OCI-LY7 (cell line): ENCODE results near the gene HEG1. TPM values are rescaled to one million over a fixed set of nuclear protein-coding genes. Genes with fewer than 3 reads are reported as not detected.

Experiments
- BruUV-seq: library from RNA; stranded (reverse); fragments of 400-500 nt; replicated peaks from 2 replicates; lab custom pipeline; 2021; lab: Mats Ljungman, UMichigan
- CTCF ChIA-PET: fragments of 300-600 bp; sonication (Branson Sonifier 250); formaldehyde crosslinking; loops from one replicate; lab custom pipeline; 2022; ENCODE audit warnings: antibody characterized with exemption; ENCODE audit not compliant: unreplicated experiment; lab: Charles Lee
- POLR2A ChIA-PET: fragments of 300-600 bp; sonication (Branson Sonifier 250); formaldehyde crosslinking; loops from one replicate; lab custom pipeline; 2022; ENCODE audit warnings: antibody characterized with exemption; lab: Charles Lee
- DNase-seq: peaks from one replicate; pipeline ENCODE4 v3.0.0-alpha.2; 2015; ENCODE audit warnings: low spot score
- H2AFZ ChIP-seq: fragments of 200-600 bp; sonication (generic), shearing (Covaris generic); 2 replicates; pipeline ENCODE4 v1.6.1; 2014; ENCODE audit warnings: mild to moderate bottlenecking, antibody characterized with exemption, low read length, moderate library complexity
- H3K27ac ChIP-seq: fragments of 200-600 bp; sonication (generic); 2 replicates; pipeline ENCODE4 v1.5.1; 2014; ENCODE audit warnings: mixed run types, low read depth, mild to moderate bottlenecking, moderate library complexity, low read length, inconsistent platforms; ENCODE audit not compliant: poor library complexity, severe bottlenecking
- H3K36me3 ChIP-seq: fragments of 200-600 bp; sonication (generic); 2 replicates; pipeline ENCODE4 v1.6.1; 2014; ENCODE audit warnings: mild to moderate bottlenecking, antibody characterized with exemption, low read length, moderate library complexity, mixed read lengths; ENCODE audit not compliant: insufficient read depth
- H3K4me1 ChIP-seq: fragments of 200-600 bp; sonication (generic); 2 replicates; pipeline ENCODE4 v1.5.1; 2014; ENCODE audit warnings: mild to moderate bottlenecking, low read length; ENCODE audit not compliant: insufficient read depth, poor library complexity, severe bottlenecking
- H3K4me2 ChIP-seq: fragments of 200-600 bp; sonication (generic); 2 replicates; pipeline ENCODE4 v1.6.1; 2014; ENCODE audit warnings: mild to moderate bottlenecking, low read length
- H3K4me3 ChIP-seq: fragments of 200-600 bp; sonication (generic); 2 replicates; pipeline ENCODE4 v1.5.1; 2014; ENCODE audit warnings: mild to moderate bottlenecking, low read depth, low read length; ENCODE audit not compliant: poor library complexity, severe bottlenecking
- H3K79me2 ChIP-seq: fragments of 200-600 bp; sonication (generic); 2 replicates; pipeline ENCODE4 v1.6.1; 2016; ENCODE audit warnings: low read depth, mild to moderate bottlenecking, low read length, moderate library complexity, mixed read lengths; ENCODE audit not compliant: insufficient read depth
- H3K9me2 ChIP-seq: fragments of 200-600 bp; sonication (generic); 2 replicates; pipeline ENCODE4 v1.6.1; 2016; ENCODE audit warnings: mild to moderate bottlenecking, low read length, mixed read lengths; ENCODE audit not compliant: insufficient read depth
- H3K9me3 ChIP-seq: fragments of 200-600 bp; sonication (generic); 2 replicates; pipeline ENCODE4 v1.6.1; 2014; ENCODE audit warnings: mild to moderate bottlenecking, mixed run types, low read length, mixed read lengths
- H4K20me1 ChIP-seq: fragments of 200-600 bp; sonication (generic); 2 replicates; pipeline ENCODE4 v1.6.1; 2014; ENCODE audit warnings: mild to moderate bottlenecking, antibody characterized with exemption, low read length, moderate library complexity, mixed read lengths; ENCODE audit not compliant: insufficient read depth
- EZH2phosphoT487 ChIP-seq: fragments of 200-600 bp; sonication (generic); IDR thresholded peaks from 2 replicates; pipeline ENCODE4 v1.6.1; 2018; ENCODE audit warnings: low read depth, borderline replicate concordance, mild to moderate bottlenecking, mixed run types, antibody characterized with exemption, low read length, moderate library complexity, mixed read lengths
- intact Hi-C: fragments of 100-400 bp; cut with micrococcal nuclease; formaldehyde crosslinking; loops from one replicate; pipeline ENCODE4 v1.10.0; 2022; ENCODE audit not compliant: unreplicated experiment
- total RNA-seq, 2 experiments: library from RNA; depleted of rRNA in 1 of 2; stranded (reverse); fragments of >200 nt in 1 of 2; shearing (Covaris generic) in 1 of 2; gene quantifications; 2 replicates each; pipeline ENCODE4 v1.2.3, GENCODE V29; 2014 to 2022
- TF ChIP-seq, protein P1 (sequence below): fragments of 200-600 bp; sonication (generic); conservative IDR thresholded peaks from 2 replicates; pipeline ENCODE4 v1.5.1; 2014; ENCODE audit warnings: mild to moderate bottlenecking, antibody characterized with exemption, low read length, moderate library complexity, mixed read lengths

Gene HEG1
- total RNA-seq, 2 experiments from 2014 or later, result 2.4 to 6.0 TPM

DNA sequence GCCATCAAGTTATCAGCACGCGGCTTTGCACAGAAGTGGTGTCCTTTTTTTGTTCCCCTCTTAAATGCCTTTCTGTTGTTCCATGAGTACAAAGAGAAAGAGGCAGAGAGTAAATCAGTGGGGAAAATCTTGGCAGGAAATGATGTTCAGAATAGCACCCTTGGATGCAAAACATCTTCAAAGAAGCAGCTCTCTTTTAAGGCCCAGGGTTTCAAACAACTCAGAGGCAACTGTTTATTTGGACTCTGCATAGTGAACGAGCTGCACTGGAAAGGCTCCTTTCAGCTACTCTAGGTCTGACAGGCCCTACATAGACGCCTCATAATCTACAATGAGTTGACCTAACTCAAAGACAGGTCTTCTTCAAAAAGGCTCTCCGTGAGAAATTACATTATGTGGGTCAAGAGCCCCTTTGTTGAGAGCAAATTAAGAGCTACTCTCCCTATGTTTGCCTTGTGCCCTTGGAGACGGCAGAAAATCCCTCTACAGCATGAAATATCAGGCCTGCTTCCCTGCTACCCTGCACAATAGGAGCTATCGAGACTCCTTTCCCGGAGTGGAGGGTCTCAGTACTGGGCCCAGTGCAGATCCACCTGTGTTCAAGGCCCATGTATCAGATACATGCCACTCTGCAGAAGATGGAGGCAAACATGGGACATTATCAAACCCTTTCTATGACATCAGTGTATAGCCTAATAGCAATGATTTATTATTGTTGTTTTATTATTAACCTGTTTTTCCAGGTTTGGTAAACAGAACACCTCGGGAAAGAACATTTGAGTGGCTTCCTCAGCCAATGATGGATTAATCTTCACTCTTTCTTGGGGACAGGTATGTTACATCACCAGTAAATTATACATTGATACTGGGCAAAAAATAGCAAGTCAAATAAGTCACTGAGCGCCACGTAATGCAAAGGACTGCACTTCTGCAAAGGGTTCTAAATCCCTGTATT, 53.1 kb downstream of the HEG1 start:
- Histone ChIP-seq H4K20me1 (no peaks in the 10 kb centered on the region), H3K79me2 (no peaks in the 10 kb centered on the region), H3K9me3 (no peaks in the 10 kb centered on the region), H3K4me1 (no peaks in the 10 kb centered on the region), H3K4me2 (no peak overlapping the region), H3K36me3 (no peaks in the 10 kb centered on the region), H3K9me2 (no peaks in the 10 kb centered on the region), H3K27ac (no peak overlapping the region), H2AFZ (no peak overlapping the region), H3K4me3 (no peak overlapping the region)
- no TSS peak for BruUV-seq
- POLR2A ChIA-PET, result no interaction called here
- TF ChIP-seq EZH2phosphoT487, result no peak
- TF ChIP-seq, protein P1, sequence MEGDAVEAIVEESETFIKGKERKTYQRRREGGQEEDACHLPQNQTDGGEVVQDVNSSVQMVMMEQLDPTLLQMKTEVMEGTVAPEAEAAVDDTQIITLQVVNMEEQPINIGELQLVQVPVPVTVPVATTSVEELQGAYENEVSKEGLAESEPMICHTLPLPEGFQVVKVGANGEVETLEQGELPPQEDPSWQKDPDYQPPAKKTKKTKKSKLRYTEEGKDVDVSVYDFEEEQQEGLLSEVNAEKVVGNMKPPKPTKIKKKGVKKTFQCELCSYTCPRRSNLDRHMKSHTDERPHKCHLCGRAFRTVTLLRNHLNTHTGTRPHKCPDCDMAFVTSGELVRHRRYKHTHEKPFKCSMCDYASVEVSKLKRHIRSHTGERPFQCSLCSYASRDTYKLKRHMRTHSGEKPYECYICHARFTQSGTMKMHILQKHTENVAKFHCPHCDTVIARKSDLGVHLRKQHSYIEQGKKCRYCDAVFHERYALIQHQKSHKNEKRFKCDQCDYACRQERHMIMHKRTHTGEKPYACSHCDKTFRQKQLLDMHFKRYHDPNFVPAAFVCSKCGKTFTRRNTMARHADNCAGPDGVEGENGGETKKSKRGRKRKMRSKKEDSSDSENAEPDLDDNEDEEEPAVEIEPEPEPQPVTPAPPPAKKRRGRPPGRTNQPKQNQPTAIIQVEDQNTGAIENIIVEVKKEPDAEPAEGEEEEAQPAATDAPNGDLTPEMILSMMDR, result no peak
- CTCF ChIA-PET, result no interaction called here
- no peak for DNase-seq
- intact Hi-C loops, result no loop called here

DNA sequence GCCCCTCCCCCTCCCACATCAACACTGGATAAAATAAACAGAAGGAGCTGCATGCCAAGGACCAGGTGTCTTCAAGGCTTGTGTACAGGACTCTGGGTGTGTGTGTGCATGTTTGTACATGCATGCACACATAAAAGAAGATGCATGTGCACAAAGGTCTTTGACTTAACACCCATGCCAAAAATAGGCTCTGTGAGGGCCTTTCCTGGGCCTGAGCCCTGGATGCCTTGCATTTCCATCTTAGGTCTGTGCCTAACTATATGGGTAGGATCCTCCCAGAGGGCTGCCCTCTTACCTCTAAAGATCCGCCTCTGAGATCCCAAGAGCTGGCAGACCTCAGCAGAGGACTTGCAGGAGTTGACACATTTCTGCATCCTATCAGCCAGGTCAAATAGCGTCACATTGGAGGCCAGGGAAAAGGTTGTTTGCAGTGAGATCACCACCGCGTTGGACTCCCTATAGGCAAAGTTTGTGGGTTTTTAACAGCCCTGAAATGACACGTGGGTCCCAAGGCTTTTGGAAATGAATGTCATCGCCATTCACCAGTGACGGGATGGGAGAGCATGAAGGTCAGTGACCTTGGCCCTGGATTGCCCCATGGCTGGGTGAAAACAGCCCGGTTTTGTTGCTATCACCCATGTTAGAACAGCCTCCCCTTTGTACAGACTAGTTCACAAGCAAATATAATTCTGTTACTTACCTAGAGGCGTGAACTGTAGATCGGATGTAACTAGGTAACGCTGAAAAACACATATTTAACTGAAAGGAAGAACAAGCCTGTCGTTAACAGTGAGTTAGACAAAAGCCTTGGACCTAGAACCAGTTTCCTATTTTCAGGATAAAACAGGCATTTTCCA, 54.0 kb downstream of the HEG1 start:
- Histone ChIP-seq H3K4me1 (no peaks in the 10 kb centered on the region), H3K9me2 (no peaks in the 10 kb centered on the region), H4K20me1 (no peaks in the 10 kb centered on the region), H3K9me3 (no peaks in the 10 kb centered on the region), H3K4me2 (no peak overlapping the region), H2AFZ (no peak overlapping the region), H3K27ac (no peak overlapping the region), H3K79me2 (no peaks in the 10 kb centered on the region), H3K36me3 (no peaks in the 10 kb centered on the region), H3K4me3 (no peak overlapping the region)
- intact Hi-C loops, result no loop called here
- BruUV-seq, result no TSS peak
- POLR2A ChIA-PET, result no interaction called here
- no peak for DNase-seq
- CTCF ChIA-PET, result no interaction called here
- TF ChIP-seq, protein P1, result no peak
- no peak for TF ChIP-seq EZH2phosphoT487
